ENCODE results near the gene ROBO2.
"Not testable (repeated sequence)": the region's sequence is repeated elsewhere in the genome, so short reads cannot be mapped to it uniquely, and the experiment has no call there.

ROBO2 gene

GRCh38 chr3:77404871-77405270 is 365.0 kb downstream of the ROBO2 start:
- Histone ChIP-seq H3K4me3 (no peak overlapping the region), H3K27ac (no peak overlapping the region)
- DNase-seq (ENCODE audit: low spot score): no peak
- no peak for TF ChIP-seq CTCF (IDR thresholded peaks at IDR 0.05)

- H3K4me3 ChIP-seq: no peak overlapping the region
- H3K27ac ChIP-seq: no peak overlapping the region
- no peak for TF ChIP-seq CTCF (IDR thresholded peaks at IDR 0.05)
- no peak for DNase-seq (ENCODE audit: low spot score)
Measured at GRCh38 chr3:77407441-77407840, 367.5 kb downstream of the ROBO2 start.

- not testable (repeated sequence) for H3K27ac ChIP-seq; H3K4me3 ChIP-seq; DNase-seq (ENCODE audit: low spot score)
Measured at GRCh38 chr3:77410334-77410733, 370.4 kb downstream of the ROBO2 start.

GRCh38 chr3:77411334-77411733 is 371.4 kb downstream of the ROBO2 start:
- no peak for TF ChIP-seq CTCF (IDR thresholded peaks at IDR 0.05)
- no peak for DNase-seq (ENCODE audit: low spot score)
- H3K27ac ChIP-seq: no peak overlapping the region
- H3K4me3 ChIP-seq: no peak overlapping the region

GRCh38 chr3:77412021-77412438 is 372.1 kb downstream of the ROBO2 start:
- no peak for DNase-seq (ENCODE audit: low spot score)
- Histone ChIP-seq H3K4me3 (no peak overlapping the region), H3K27ac (no peak overlapping the region)
- TF ChIP-seq CTCF (IDR thresholded peaks at IDR 0.05): no peak

- H3K27ac ChIP-seq: no peak overlapping the region
- DNase-seq (ENCODE audit: low spot score): no peak
- no peak overlapping the region for H3K4me3 ChIP-seq
- no peak for TF ChIP-seq CTCF (IDR thresholded peaks at IDR 0.05)
Measured at GRCh38 chr3:77412584-77412983, 372.7 kb downstream of the ROBO2 start.

GRCh38 chr3:77414881-77415280 is 375.0 kb downstream of the ROBO2 start:
- no peak for DNase-seq (ENCODE audit: low spot score)
- TF ChIP-seq CTCF (IDR thresholded peaks at IDR 0.05): no peak
- no peak overlapping the region for H3K27ac ChIP-seq
- no peak overlapping the region for H3K4me3 ChIP-seq

- no peak for DNase-seq (ENCODE audit: low spot score)
- no peak overlapping the region for H3K27ac ChIP-seq
- no peak for TF ChIP-seq CTCF (IDR thresholded peaks at IDR 0.05)
Measured at GRCh38 chr3:77420336-77420735, 380.4 kb downstream of the ROBO2 start.

More at GRCh38 chr3:77420336-77420735, 380.4 kb downstream of the ROBO2 start:
- no peak overlapping the region for H3K4me3 ChIP-seq
